DOHH2 (cell line): ENCODE results near the gene HPCAL4.

Experiments used
- H3F3A ChIP-seq: fragments of 200-600 bp; sonication (generic), shearing (Covaris generic); 2 replicates; pipeline ENCODE4 v1.6.0; 2016; ENCODE audit warnings: antibody characterized with exemption, mild to moderate bottlenecking; ENCODE audit not compliant: control insufficient read depth, insufficient read depth
- H3K27ac ChIP-seq: fragments of 200-600 bp; sonication (generic); 2 replicates; pipeline ENCODE4 v1.5.1; 2014; ENCODE audit warnings: low read depth, mild to moderate bottlenecking, low read length, moderate library complexity
- H3K27me3 ChIP-seq: fragments of 200-600 bp; sonication (generic); 2 replicates; pipeline ENCODE4 v1.6.1; 2014; ENCODE audit warnings: mild to moderate bottlenecking, low read length, mixed read lengths; ENCODE audit not compliant: control insufficient read depth
- H3K36me3 ChIP-seq: fragments of 200-600 bp; sonication (generic); 2 replicates; pipeline ENCODE4 v1.6.1; 2014; ENCODE audit warnings: mild to moderate bottlenecking, low read length, moderate library complexity, mixed read lengths; ENCODE audit not compliant: control insufficient read depth
- H3K4me1 ChIP-seq: fragments of 200-600 bp; sonication (generic); 2 replicates; pipeline ENCODE4 v1.6.1; 2014; ENCODE audit warnings: mild to moderate bottlenecking, low read length, mixed read lengths; ENCODE audit not compliant: control insufficient read depth
- H3K4me2 ChIP-seq: fragments of 200-600 bp; sonication (generic); 2 replicates; pipeline ENCODE4 v1.6.0; 2014; ENCODE audit warnings: mild to moderate bottlenecking, low read length, moderate library complexity
- H3K4me3 ChIP-seq: fragments of 200-600 bp; sonication (generic); 2 replicates; pipeline ENCODE4 v1.5.1; 2014; ENCODE audit warnings: mild to moderate bottlenecking, low read length, mixed read lengths
- H3K79me2 ChIP-seq: fragments of 200-600 bp; sonication (generic); 2 replicates; pipeline ENCODE4 v1.6.1; 2014; ENCODE audit warnings: mild to moderate bottlenecking, low read length, mixed read lengths; ENCODE audit not compliant: control insufficient read depth
- H3K9me2 ChIP-seq: fragments of 200-600 bp; sonication (generic); replicated peaks from 2 replicates; pipeline ENCODE4 v1.6.1; 2014; ENCODE audit warnings: mild to moderate bottlenecking, low read length, mixed read lengths; ENCODE audit not compliant: control insufficient read depth
- H3K9me3 ChIP-seq: fragments of 200-600 bp; sonication (generic); 2 replicates; pipeline ENCODE4 v1.6.1; 2014; ENCODE audit warnings: antibody characterized with exemption, low read length, mixed read lengths; ENCODE audit not compliant: control insufficient read depth, insufficient read depth
- H4K20me1 ChIP-seq: fragments of 200-600 bp; sonication (generic); 2 replicates; pipeline ENCODE4 v1.6.0; 2014; ENCODE audit warnings: low read depth, mild to moderate bottlenecking, antibody characterized with exemption, low read length, moderate library complexity; ENCODE audit not compliant: control insufficient read depth, insufficient read depth
- EZH2phosphoT487 ChIP-seq: fragments of 200-600 bp; sonication (generic); IDR thresholded peaks from 2 replicates; pipeline ENCODE4 v1.6.1; 2017; ENCODE audit warnings: borderline replicate concordance, mild to moderate bottlenecking, antibody characterized with exemption, low read length, moderate library complexity, mixed read lengths
- TF ChIP-seq, protein P1 (sequence below): fragments of 200-600 bp; sonication (generic); IDR thresholded peaks from one replicate; pipeline ENCODE4 v1.5.1; 2014; ENCODE audit warnings: antibody characterized with exemption, mild to moderate bottlenecking, low read depth, low read length; ENCODE audit not compliant: poor library complexity, severe bottlenecking

The HPCAL4 gene

DNA sequence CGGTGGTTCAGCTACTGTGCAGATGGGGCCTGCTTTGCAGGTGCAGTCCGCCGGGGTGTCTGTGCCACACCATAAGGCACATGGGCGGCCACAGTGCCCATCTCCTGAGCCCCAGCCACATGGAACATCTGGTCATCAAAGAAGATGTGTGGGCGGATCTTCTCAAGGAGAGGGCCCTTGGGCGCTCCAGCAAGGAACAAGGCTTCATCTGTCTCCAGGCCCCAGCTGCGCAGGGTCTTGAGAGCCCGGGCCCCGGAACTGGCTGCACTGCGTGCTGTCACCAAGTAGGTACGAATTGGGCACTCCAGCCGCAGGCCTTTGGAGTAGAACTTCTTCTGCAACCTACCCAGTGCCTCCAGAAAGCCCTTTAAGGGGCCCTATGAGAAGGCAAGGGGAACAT, 32.1 kb downstream of the HPCAL4 start:
- TF ChIP-seq EZH2phosphoT487, result no peak
- TF ChIP-seq, protein P1, sequence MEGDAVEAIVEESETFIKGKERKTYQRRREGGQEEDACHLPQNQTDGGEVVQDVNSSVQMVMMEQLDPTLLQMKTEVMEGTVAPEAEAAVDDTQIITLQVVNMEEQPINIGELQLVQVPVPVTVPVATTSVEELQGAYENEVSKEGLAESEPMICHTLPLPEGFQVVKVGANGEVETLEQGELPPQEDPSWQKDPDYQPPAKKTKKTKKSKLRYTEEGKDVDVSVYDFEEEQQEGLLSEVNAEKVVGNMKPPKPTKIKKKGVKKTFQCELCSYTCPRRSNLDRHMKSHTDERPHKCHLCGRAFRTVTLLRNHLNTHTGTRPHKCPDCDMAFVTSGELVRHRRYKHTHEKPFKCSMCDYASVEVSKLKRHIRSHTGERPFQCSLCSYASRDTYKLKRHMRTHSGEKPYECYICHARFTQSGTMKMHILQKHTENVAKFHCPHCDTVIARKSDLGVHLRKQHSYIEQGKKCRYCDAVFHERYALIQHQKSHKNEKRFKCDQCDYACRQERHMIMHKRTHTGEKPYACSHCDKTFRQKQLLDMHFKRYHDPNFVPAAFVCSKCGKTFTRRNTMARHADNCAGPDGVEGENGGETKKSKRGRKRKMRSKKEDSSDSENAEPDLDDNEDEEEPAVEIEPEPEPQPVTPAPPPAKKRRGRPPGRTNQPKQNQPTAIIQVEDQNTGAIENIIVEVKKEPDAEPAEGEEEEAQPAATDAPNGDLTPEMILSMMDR, result no peak
- Histone ChIP-seq H3K79me2 (no peaks in the 10 kb centered on the region), H3K4me1 (peaks cover 6% of the 10 kb centered on the region), H3K27ac (no peak overlapping the region), H3F3A (no peaks in the 10 kb centered on the region), H4K20me1 (no peaks in the 10 kb centered on the region), H3K27me3 (peaks cover 9% of the 10 kb centered on the region; the same call in 1 of the 2 replicates), H3K4me3 (no peak overlapping the region), H3K9me2 (no peaks in the 10 kb centered on the region), H3K9me3 (no peaks in the 10 kb centered on the region), H3K4me2 (no peak overlapping the region), H3K36me3 (no peaks in the 10 kb centered on the region)

DNA sequence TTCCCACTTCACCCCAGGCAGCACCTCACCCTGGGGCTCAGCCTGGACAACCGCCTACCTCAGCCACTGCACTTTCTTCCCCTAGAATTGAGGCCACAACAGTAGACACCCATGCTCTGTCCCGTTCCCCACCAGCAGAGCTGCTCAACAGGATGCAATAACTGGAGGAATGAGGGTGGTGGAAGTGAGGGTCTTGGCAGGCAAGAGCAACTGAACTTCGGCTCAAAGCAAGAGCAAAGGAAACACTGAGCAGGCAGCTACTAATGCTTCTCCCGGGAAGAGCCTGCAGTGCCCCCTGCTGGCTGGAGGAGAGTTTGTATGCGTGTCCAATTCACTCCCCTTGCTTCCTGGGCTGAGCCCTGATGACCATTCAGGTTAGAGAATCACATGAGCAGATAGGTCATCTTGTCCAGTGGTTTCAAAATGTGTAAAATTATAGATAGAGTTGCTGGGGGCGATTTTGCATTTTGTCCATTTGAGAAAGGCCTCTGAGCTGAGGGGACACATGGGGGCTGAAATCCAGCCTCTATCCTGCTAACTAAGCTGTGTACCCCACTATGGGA, 33.2 kb downstream of the HPCAL4 start:
- no peaks in the 10 kb centered on the region for H3K9me2 ChIP-seq
- no peaks in the 10 kb centered on the region for H3K79me2 ChIP-seq
- H3K36me3 ChIP-seq, result no peaks in the 10 kb centered on the region
- TF ChIP-seq, protein P1, result peak; percentile 96
- TF ChIP-seq EZH2phosphoT487, result no peak
- no peaks in the 10 kb centered on the region for H3K9me3 ChIP-seq
- no peak overlapping the region for H3K27ac ChIP-seq
- no peaks in the 10 kb centered on the region for H4K20me1 ChIP-seq
- H3K4me3 ChIP-seq, result peak overlapping the region; percentile 29; the same call in 1 of the 2 replicates
- H3K4me1 ChIP-seq, result peaks cover 10% of the 10 kb centered on the region
- peak overlapping the region; percentile 57 for H3K4me2 ChIP-seq
- peaks cover 14% of the 10 kb centered on the region for H3K27me3 ChIP-seq
- H3F3A ChIP-seq, result no peaks in the 10 kb centered on the region

DNA sequence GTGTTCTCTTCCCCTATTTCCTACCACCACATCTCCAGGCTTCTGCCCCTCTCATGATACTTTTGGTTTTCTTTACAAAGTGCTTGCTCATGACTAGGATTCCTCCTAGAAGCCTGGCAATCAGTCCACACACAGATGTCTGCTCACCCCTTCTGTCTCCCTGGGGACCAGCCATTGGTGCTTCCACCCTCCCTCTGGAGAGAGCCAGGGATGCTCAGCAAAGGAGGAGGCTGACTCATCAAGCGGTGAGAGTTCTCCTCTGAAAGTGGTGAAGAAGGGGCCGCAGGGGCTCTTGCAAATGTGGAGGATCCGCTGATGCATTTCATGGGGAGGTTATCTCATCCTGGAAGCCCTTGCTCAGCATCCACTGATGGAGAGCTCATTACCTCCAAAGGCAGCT, 33.8 kb downstream of the HPCAL4 start:
- Histone ChIP-seq H3K4me1 (peaks cover 10% of the 10 kb centered on the region), H3K9me3 (no peaks in the 10 kb centered on the region), H4K20me1 (no peaks in the 10 kb centered on the region), H3K4me2 (peak overlapping the region; percentile 57; the same call in 1 of the 2 replicates), H3K4me3 (no peak overlapping the region), H3K79me2 (no peaks in the 10 kb centered on the region), H3K27me3 (peaks cover 14% of the 10 kb centered on the region), H3K36me3 (no peaks in the 10 kb centered on the region), H3F3A (no peaks in the 10 kb centered on the region), H3K27ac (no peak overlapping the region), H3K9me2 (no peaks in the 10 kb centered on the region)
- no peak for TF ChIP-seq EZH2phosphoT487
- TF ChIP-seq, protein P1, result no peak
